Amniotic epithelial cell (primary cell): Measurements from ENCODE around the gene OR6B1.
"Not testable (repeated sequence)": the region's sequence is repeated elsewhere in the genome, so short reads cannot be mapped to it uniquely, and the experiment has no call there.

Experiments
- DNase-seq: peaks from one replicate; pipeline ENCODE4 v3.0.0-alpha.2; 2010; ENCODE audit warnings: low read depth

OR6B1 gene

GRCh38 chr7:144006029-144006691 lies 6.0 kb downstream of the OR6B1 start:
- no peak for DNase-seq

- DNase-seq: no peak
Observed at GRCh38 chr7:144006692-144007042, 6.5 kb downstream of the OR6B1 start.

DNA sequence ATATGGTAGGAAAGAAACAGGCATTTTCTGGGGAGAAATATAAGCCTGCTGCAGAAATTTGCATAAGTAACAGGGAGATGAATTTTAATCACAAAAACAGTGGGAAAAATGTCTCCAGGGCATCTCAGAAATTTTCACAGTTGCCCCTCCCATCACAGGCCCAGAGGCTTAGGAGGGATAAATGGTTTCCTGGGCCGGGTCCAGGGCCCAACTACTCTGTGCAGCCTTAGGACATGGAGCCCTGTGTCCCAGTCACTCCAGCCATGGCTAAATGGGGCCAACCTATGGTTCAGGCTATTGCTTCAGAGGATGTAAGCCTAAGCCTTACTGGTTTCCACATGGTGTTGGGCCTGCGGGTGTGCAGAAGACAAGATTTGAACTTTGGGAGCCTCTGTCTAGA lies 9.2 kb downstream of the OR6B1 start:
- no peak for DNase-seq

DNA sequence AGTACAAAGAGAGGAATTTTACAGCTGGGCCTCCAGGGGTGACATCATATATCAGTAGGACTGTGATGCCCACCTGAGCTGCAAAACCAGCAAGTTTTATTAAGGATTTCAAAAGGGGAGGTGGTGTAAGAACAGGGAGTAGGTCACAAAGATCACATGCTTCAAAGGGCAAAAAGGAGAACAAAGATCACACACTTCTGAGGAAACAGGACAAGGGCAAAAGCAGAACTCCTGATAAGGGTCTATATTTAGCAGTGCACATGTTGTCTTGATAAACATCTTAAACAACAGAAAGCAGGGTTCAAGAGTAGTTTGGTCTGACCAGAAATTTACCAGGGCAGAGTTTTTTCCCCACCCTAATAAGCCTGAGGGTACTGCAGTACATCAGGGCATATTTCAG lies 9.9 kb downstream of the OR6B1 start:
- DNase-seq: not testable (repeated sequence)

- DNase-seq: not testable (repeated sequence)
Observed at GRCh38 chr7:144010821-144011220, 10.7 kb downstream of the OR6B1 start.

DNA sequence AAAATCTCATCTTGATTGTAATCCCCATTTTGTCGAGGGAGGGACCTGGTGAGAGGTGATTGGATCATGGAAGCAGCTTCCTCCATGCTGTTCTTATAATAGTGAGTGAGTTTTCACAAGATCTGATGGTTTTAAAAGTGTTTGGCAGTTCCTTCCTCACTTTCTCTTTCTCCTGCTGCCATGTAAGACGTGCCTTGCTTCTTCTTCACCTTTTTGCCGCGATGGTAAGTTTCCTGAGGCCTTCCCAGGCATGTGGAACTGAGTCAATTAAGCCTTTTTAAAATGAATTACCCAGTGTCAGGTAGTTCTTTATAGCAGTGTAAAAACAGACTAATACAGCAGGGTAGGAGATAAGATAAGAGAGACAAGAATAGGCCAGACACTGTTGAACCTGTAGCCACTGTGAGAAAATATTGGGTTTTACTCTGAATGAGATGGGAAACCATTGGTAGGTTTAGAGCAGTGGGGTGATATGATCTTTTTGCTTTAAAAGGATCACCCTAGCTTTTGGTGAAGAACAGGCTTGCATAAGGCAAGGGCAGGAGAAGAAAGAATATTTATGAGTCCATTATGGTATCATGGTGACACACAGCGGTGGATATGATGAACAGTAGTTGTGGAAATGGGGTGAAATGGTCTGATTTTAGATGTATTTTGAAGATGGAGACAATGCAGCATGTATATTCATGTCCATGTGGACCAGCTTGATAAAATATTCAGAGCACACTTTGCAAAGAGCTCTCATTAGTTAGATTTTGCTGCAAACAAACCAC lies 11.5 kb downstream of the OR6B1 start:
- DNase-seq: no peak

DNA sequence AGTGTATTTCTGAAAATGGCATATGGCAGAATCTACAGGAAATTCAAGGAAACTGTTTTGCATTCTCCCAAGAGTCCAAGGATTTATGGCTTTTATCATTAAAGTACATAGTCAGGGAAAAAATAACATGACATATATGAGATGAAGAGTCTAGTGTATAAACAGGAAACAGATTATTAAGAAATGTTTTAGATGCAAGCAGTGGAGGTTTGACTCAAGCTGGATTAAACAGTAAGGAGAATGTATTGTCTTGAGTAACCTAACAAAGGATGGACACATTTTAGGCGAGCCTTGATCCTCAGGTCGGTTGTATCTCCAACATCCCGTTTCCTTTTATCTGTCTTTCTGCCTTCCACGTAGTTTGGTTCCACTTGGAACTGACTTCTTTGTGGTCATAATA lies 17.9 kb downstream of the OR6B1 start:
- DNase-seq: peak; percentile 56

- peak; percentile 98 for DNase-seq
Observed at GRCh38 chr7:144019457-144019856, 19.3 kb downstream of the OR6B1 start.

GRCh38 chr7:144020340-144020739 lies 20.2 kb downstream of the OR6B1 start:
- no peak for DNase-seq

- DNase-seq: no peak
Observed at GRCh38 chr7:144022169-144022568, 22.0 kb downstream of the OR6B1 start.

DNA sequence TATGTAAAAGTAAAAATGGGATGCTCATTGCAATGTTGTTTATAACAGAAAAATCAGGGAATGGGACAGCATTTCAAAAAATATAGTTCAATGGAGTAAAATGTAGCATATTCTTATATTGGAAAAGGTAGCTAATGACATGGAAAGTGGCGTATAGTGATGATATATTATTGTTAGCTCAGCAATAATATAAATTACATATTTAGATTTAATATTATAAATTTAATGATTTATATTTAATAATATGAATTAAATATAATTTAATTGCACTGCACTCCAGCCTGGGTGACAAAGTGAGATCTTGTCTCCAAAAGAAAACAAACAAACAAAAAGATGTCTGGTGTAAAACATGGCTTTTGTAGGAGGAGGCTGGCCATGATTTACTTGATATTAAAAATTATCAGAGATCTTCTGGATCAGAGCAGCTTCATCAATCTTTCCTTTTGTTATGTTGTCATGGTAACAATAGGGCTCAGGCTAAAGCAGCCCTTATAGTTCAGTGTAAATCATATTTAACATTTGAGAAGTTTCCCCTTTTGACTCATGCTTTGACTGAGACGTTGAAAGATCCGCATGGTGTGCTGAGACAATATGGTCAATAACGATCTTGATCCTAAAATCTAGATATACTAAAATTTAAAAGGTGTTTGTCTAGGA lies 23.2 kb downstream of the OR6B1 start:
- DNase-seq: no peak

DNA sequence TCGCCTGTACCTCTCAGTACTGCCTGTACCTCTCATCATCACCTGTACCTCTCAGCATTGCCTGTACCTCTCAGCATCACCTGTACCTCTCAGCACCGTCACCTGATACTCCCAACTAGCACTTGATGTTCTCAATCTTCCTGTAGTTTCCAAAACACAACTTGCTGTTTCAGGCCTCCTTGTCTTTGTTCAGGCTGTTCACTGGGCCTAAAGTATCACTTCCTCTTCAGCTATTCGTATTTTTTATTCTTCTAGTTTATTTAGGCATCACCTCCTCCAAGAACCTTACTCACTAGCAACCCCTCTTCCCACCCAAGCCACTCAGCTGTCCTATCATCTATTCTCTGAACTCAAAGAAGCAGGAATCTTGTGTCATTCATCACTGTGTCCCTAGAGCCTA lies 24.1 kb downstream of the OR6B1 start:
- DNase-seq: no peak

GRCh38 chr7:144026203-144026883 lies 26.2 kb downstream of the OR6B1 start:
- no peak for DNase-seq

DNA sequence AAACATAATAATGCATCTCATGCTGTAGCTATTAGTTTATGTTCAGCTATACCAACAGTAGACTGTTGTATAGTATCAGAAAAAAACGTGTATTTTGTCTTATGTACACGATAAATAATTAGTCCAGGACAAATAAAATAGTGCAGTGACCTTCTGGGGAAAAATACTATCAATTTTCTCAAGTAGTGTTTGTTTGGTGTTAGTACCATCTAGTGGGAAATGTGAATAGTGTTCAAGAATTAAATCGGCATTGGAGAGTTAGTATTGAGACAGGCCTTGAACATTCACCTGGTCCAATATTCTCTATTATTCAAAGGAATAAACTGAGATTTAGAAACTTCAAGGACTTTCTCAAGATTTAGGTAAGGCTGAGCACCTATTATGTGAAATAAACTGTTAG lies 26.9 kb downstream of the OR6B1 start:
- peak; percentile 63 for DNase-seq

DNA sequence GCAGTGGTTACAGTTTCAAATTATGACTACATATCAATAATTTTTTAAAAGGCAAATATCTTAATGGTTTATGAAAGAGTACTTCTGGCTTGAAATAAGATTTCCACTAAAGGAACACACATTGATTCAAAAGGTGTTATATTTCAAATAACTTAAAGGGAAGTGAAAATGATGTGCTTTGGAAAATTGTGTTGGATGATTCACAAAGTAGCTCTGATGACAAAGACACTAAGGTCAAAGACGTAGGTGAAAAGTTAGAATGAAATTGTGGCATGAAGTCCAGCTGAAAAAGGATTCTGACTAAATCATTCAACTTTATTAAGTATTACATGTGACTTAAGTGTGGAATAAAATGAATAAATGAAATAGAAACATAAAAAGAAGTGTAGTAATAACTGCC lies 27.9 kb downstream of the OR6B1 start:
- DNase-seq: no peak

- DNase-seq: no peak
Observed at GRCh38 chr7:144028547-144028946, 28.4 kb downstream of the OR6B1 start.

GRCh38 chr7:144032516-144032915 lies 32.4 kb downstream of the OR6B1 start:
- no peak for DNase-seq

- peak; percentile 38 for DNase-seq
Observed at GRCh38 chr7:144032985-144033709, 33.0 kb downstream of the OR6B1 start.

GRCh38 chr7:144035385-144035784 lies 35.3 kb downstream of the OR6B1 start:
- no peak for DNase-seq

- no peak for DNase-seq
Observed at GRCh38 chr7:144036302-144036885, 36.3 kb downstream of the OR6B1 start.

- DNase-seq: peak; percentile 30
Observed at GRCh38 chr7:144037414-144038035, 37.4 kb downstream of the OR6B1 start.
